Dendritic cell treated with granulocyte-macrophage colony-stimulating factor and Interleukin-4, amounts not matched to agents 40 ng/mL and 50 ng/mL, for 4 days (primary cell): ENCODE measurements around the gene ZMYND11.

Experiments used
- H3K27ac Mint-ChIP-seq: one replicate; pipeline ENCODE4 v1.8.0; 2022; ENCODE audit warnings: mild to moderate bottlenecking, mixed read lengths
- H3K27me3 Mint-ChIP-seq: one replicate; pipeline ENCODE4 v1.8.0; 2022; ENCODE audit warnings: mild to moderate bottlenecking, mixed read lengths
- H3K36me3 Mint-ChIP-seq: one replicate; pipeline ENCODE4 v1.8.0; 2022; ENCODE audit warnings: low read depth, mixed read lengths
- H3K4me1 Mint-ChIP-seq: one replicate; pipeline ENCODE4 v1.8.0; 2022; ENCODE audit warnings: low read depth, mixed read lengths
- H3K4me3 Mint-ChIP-seq: one replicate; pipeline ENCODE4 v1.8.0; 2022; ENCODE audit warnings: mild to moderate bottlenecking, moderate library complexity, mixed read lengths
- H3K9me3 Mint-ChIP-seq: one replicate; pipeline ENCODE4 v1.8.0; 2022; ENCODE audit warnings: mixed read lengths
- intact Hi-C: fragments of 100-400 bp; cut with micrococcal nuclease; formaldehyde crosslinking; loops from one replicate; pipeline ENCODE4 v1.15.0; 2022

Gene ZMYND11

DNA sequence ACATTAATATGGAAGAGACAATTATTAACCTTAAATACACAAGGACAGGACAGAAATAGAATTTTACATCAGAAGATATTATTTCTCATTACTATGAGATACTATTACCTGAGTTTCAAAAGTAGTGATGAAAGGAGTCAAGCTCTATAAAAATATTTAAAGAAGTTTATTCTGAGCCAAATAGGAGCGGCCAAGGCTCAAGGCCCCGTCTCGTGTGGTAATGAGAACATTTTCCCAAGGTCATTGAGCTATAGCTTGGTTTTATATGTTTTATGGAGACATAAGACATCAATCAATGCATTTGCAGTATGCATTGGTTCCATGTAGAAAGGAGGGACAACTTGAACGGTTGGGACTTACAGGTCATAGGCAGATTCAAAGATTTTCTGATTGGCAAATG lies 29.4 kb upstream of the ZMYND11 start:
- Mint-ChIP-seq H3K9me3 (peaks cover 5% of the 10 kb centered on the region), H3K4me3 (no peak overlapping the region), H3K27me3 (peaks cover 2% of the 10 kb centered on the region), H3K4me1 (peaks cover 8% of the 10 kb centered on the region), H3K36me3 (no peaks in the 10 kb centered on the region), H3K27ac (no peak overlapping the region)
- intact Hi-C loops, result no loop called here

GRCh38 chr10:106740-107139 lies 28.5 kb upstream of the ZMYND11 start:
- Mint-ChIP-seq H3K27me3 (peaks cover 2% of the 10 kb centered on the region), H3K4me3 (no peak overlapping the region), H3K9me3 (peaks cover 9% of the 10 kb centered on the region), H3K4me1 (peaks cover 8% of the 10 kb centered on the region), H3K27ac (no peak overlapping the region), H3K36me3 (no peaks in the 10 kb centered on the region)
- intact Hi-C loops, result no loop called here

GRCh38 chr10:112246-112645 lies 23.0 kb upstream of the ZMYND11 start:
- H3K27me3 Mint-ChIP-seq, result peaks cover 5% of the 10 kb centered on the region
- intact Hi-C loops, result no loop called here
- peaks cover 3% of the 10 kb centered on the region for H3K4me1 Mint-ChIP-seq
- H3K36me3 Mint-ChIP-seq, result no peaks in the 10 kb centered on the region
- no peak overlapping the region for H3K27ac Mint-ChIP-seq
- H3K4me3 Mint-ChIP-seq, result no peak overlapping the region
- H3K9me3 Mint-ChIP-seq, result peaks cover 9% of the 10 kb centered on the region

DNA sequence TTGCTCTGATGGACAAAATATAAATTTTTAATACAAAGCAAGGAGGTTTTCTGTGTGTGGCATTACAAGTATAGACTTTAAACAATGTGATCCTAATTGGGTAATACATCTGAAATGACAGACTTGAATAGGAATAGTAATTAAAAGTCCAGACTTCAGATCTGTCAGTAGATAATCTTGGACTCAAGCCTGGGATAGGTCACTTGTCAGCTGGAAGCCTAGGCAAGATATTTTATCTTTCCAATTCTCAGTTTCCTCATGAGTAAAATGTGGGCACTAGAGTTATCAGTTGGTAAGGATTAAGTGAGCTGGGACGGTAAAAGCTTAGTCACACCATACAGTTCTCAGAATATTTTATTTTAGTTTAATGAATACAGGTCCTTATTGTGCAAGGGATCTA lies 10.4 kb upstream of the ZMYND11 start:
- peaks cover 16% of the 10 kb centered on the region for H3K4me1 Mint-ChIP-seq
- intact Hi-C loops, result no loop called here
- peaks cover 40% of the 10 kb centered on the region for H3K27me3 Mint-ChIP-seq
- no peak overlapping the region for H3K27ac Mint-ChIP-seq
- H3K9me3 Mint-ChIP-seq, result peaks cover 17% of the 10 kb centered on the region
- no peaks in the 10 kb centered on the region for H3K36me3 Mint-ChIP-seq
- H3K4me3 Mint-ChIP-seq, result no peak overlapping the region

DNA sequence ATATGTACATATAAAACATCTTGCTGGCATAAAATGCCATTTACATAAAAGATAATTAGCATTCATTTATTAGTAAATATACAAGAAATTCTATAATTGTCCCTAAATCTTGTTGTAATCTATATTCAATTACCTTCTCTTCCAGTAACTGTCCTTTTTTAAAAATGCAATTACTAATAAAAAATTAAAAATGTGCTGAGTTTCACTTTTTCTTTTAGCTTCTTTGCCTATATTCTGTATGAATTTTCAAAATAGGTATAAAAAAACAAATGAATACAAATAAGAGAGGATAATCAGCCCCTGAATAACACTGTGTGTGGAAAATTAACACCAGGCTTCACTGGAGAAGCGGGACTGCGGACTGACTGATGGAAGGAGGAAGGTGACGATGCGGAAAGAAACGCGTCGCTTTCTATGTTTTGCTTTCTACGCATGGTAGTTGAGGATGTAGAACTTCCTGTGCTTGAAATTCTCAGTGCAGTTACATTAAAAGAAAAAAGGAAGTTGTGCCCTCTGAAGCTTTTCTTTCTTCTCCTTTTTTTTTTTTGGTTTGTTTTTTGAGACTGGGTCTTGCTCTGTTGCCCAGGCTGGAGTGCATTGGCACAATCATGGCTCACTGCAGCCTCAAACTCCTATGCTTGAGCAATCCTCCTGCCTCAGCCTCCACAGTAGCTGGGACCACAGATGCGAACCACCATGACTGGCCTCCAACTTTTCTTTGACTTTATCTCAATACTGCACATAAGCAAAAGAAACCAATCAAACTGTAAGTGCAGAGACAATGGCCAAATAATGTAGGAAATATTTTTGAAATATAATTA lies 7.4 kb upstream of the ZMYND11 start:
- Mint-ChIP-seq H3K4me1 (peaks cover 20% of the 10 kb centered on the region), H3K4me3 (peak overlapping the region; percentile 6), H3K9me3 (peaks cover 17% of the 10 kb centered on the region), H3K27me3 (peaks cover 39% of the 10 kb centered on the region), H3K27ac (peak overlapping the region; percentile 46), H3K36me3 (no peaks in the 10 kb centered on the region)
- intact Hi-C loops, result no loop called here

GRCh38 chr10:129810-130209 lies 5.4 kb upstream of the ZMYND11 start:
- peaks cover 8% of the 10 kb centered on the region for H3K9me3 Mint-ChIP-seq
- no peaks in the 10 kb centered on the region for H3K36me3 Mint-ChIP-seq
- intact Hi-C loops, result no loop called here
- no peak overlapping the region for H3K27ac Mint-ChIP-seq
- no peak overlapping the region for H3K4me3 Mint-ChIP-seq
- H3K4me1 Mint-ChIP-seq, result peaks cover 20% of the 10 kb centered on the region
- peaks cover 51% of the 10 kb centered on the region for H3K27me3 Mint-ChIP-seq

DNA sequence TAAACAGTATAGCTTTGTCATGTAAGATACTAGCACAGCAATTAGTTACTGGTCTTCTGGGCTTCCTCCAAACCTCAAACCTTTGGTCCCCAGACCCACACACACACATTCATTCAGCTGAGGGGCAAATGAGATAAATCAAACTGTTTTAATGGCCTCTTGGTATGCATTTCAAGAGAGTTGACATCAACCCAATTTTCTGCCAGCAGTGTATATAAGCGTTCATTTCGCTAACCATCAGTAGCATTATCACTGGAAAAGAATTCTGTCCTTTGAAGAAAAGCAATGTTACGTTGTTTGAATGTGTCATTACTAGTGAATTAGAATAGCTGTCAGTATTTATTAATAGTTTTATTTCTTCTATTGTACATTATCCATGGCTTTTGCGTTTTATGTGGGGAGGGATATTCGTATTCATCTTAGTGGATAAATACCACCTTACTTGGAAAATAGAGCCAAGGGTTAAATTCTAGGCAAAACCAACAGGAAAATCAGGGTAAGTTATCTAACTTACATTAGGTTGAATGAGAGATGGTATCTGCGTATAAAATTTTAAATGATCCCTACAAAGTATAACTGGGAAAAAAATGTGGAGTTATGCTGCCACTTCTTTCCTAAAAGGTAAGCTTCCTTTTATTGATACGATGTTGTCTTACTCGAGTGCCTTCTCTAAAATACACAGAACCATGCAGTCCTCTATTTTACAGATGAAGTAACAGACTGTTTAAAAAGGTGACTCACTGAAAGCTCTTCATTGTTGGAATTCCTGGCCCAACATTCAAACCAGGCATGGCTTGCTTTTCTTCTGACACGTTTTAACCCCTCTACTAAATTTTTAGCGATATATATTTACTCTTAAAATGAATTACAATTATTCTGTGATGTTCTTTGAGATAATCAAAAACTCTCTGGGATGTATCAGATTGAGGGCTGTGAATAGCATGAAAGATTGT lies 2.0 kb upstream of the ZMYND11 start:
- Mint-ChIP-seq H3K4me3 (no peak overlapping the region), H3K4me1 (peaks cover 29% of the 10 kb centered on the region), H3K27me3 (peaks cover 46% of the 10 kb centered on the region), H3K9me3 (no peaks in the 10 kb centered on the region), H3K27ac (no peak overlapping the region), H3K36me3 (no peaks in the 10 kb centered on the region)
- intact Hi-C loops, result no loop called here

DNA sequence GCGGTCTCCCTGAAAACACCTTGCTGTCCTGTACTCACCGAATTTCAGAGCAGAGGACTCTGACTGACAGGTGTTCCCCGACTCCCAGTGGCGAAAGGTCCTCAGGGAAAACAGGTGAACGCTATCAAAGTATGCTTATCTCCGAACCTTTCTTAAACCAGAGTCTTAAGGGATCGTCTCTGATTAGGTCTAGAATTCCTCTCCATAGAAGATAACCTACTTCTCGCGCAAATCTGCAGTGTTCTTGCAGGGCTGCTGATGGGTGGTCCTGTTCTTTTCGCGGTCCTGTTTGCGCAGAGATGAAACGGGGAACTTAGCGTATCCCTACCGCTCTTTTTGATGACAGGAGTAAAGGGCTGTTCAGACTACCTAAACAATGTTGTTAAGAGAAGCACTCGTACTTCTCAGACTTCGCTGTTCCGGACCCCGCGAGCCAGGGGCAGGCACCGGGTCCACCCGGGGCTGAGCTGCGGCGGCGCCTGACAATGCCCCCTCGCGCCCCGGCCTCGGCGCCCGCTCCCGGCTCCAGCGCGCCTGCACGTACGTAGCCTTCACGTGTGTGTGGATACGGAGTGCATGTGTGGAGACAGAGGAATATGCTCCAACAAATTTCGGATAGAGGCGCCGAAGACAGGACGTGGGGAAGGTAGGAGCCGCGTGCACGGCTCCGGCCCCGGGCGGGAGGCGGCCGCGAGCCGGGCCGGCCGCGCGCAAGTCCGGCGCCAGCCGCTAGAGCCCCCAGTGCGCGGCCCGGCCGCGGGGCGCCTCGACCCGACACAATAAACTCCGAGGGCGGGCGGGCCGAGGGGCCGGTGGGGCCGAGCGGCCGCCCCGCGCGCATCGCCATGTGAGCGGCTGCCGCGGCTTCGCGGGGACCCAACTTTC lies 766 bp upstream of the ZMYND11 start:
- H3K27ac Mint-ChIP-seq, result peak overlapping the region; percentile 61
- peaks cover 43% of the 10 kb centered on the region for H3K27me3 Mint-ChIP-seq
- peaks cover 21% of the 10 kb centered on the region for H3K4me1 Mint-ChIP-seq
- peak overlapping the region; percentile 71 for H3K4me3 Mint-ChIP-seq
- no peaks in the 10 kb centered on the region for H3K36me3 Mint-ChIP-seq
- H3K9me3 Mint-ChIP-seq, result no peaks in the 10 kb centered on the region
- intact Hi-C loops, result no loop called here

GRCh38 chr10:135601-136464 lies 578 bp downstream of the ZMYND11 start:
- Mint-ChIP-seq H3K9me3 (no peaks in the 10 kb centered on the region), H3K27ac (peak overlapping the region; percentile 61), H3K4me1 (peaks cover 18% of the 10 kb centered on the region), H3K36me3 (no peaks in the 10 kb centered on the region), H3K4me3 (peak overlapping the region; percentile 74), H3K27me3 (peaks cover 40% of the 10 kb centered on the region)
- intact Hi-C loops, result no loop called here

- Mint-ChIP-seq H3K27ac (peak overlapping the region; percentile 61), H3K36me3 (no peaks in the 10 kb centered on the region), H3K4me1 (peaks cover 18% of the 10 kb centered on the region), H3K9me3 (no peaks in the 10 kb centered on the region), H3K27me3 (peaks cover 34% of the 10 kb centered on the region), H3K4me3 (peak overlapping the region; percentile 74)
- intact Hi-C loops, result no loop called here
Measured at GRCh38 chr10:136465-136762, 1.2 kb downstream of the ZMYND11 start.

- no peaks in the 10 kb centered on the region for H3K9me3 Mint-ChIP-seq
- peaks cover 29% of the 10 kb centered on the region for H3K27me3 Mint-ChIP-seq
- H3K4me1 Mint-ChIP-seq, result peaks cover 18% of the 10 kb centered on the region
- no peak overlapping the region for H3K4me3 Mint-ChIP-seq
- H3K36me3 Mint-ChIP-seq, result no peaks in the 10 kb centered on the region
- intact Hi-C loops, result no loop called here
- no peak overlapping the region for H3K27ac Mint-ChIP-seq
Measured at GRCh38 chr10:137031-137430, 1.8 kb downstream of the ZMYND11 start.

- peaks cover 25% of the 10 kb centered on the region for H3K27me3 Mint-ChIP-seq
- intact Hi-C loops, result no loop called here
- no peaks in the 10 kb centered on the region for H3K9me3 Mint-ChIP-seq
- no peak overlapping the region for H3K4me3 Mint-ChIP-seq
- H3K27ac Mint-ChIP-seq, result no peak overlapping the region
- peaks cover 18% of the 10 kb centered on the region for H3K4me1 Mint-ChIP-seq
- no peaks in the 10 kb centered on the region for H3K36me3 Mint-ChIP-seq
Measured at GRCh38 chr10:137606-138005, 2.4 kb downstream of the ZMYND11 start.

DNA sequence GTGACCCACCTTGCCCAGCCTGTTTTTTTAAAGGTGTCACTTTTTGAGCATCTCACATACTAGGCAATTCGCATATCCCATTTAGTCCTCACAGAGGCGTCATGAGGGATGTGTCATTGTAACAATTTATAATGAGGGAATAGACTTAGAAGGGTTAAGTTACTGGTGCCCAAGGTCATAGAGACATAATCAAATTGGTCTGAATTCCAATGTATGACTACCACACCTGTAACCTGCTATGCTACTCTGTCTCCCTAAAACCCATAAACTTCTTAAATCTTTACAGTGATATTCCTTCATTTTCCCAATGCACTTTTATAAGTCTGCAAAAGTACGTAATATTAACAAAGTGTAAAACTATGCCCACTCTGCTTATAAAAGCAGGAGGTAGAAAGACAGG lies 7.1 kb downstream of the ZMYND11 start:
- H3K4me3 Mint-ChIP-seq, result no peak overlapping the region
- H3K36me3 Mint-ChIP-seq, result no peaks in the 10 kb centered on the region
- H3K27ac Mint-ChIP-seq, result no peak overlapping the region
- no peaks in the 10 kb centered on the region for H3K9me3 Mint-ChIP-seq
- intact Hi-C loops, result no loop called here
- H3K4me1 Mint-ChIP-seq, result peaks cover 8% of the 10 kb centered on the region
- H3K27me3 Mint-ChIP-seq, result peaks cover 2% of the 10 kb centered on the region
